Esophagus muscularis mucosa (tissue), 4 donors: ENCODE results near the gene ACSF3. TPM values are rescaled to one million over a fixed set of nuclear protein-coding genes. Genes with fewer than 3 reads are reported as not detected.
"Not testable (repeated sequence)": the region's sequence is repeated elsewhere in the genome, so short reads cannot be mapped to it uniquely, and the experiment has no call there.

Experiments used
- DNase-seq: peaks from one replicate; pipeline ENCODE4 v3.0.0-alpha.2; 2017; ENCODE audit errors: extremely low spot score
- H3K27ac ChIP-seq, 4 donors: fragments of 200-600 bp; sonication (generic); replicated peaks in 1 of 4; 1 replicate in 3 of 4; 2 replicates in 1 of 4; pipeline ENCODE4 v1.5.1; 2016 to 2019; ENCODE audit warnings: mild to moderate bottlenecking in 1 of 4
- H3K27me3 ChIP-seq, 4 donors: fragments of 200-600 bp; sonication (generic); one replicate each; pipeline versions ENCODE4 v1.5.1 to v1.6.0; 2016 to 2019
- H3K36me3 ChIP-seq, 4 donors: fragments of 200-600 bp; sonication (generic); one replicate each; pipeline ENCODE4 v1.5.1; 2016 to 2019
- H3K4me1 ChIP-seq, 4 donors: fragments of 200-600 bp; sonication (generic); one replicate each; pipeline ENCODE4 v1.5.1; 2016 to 2019
- H3K4me3 ChIP-seq, 4 donors: fragments of 200-600 bp; sonication (generic); 1 replicate in 2 of 4; 2 replicates in 2 of 4; pipeline ENCODE4 v1.5.1; 2016 to 2019; ENCODE audit warnings: mild to moderate bottlenecking in 4 of 4, moderate library complexity in 1 of 4
- H3K9me3 ChIP-seq, 4 donors: fragments of 200-600 bp; sonication (generic); 1 replicate in 3 of 4; 2 replicates in 1 of 4; pipeline ENCODE4 v1.5.1; 2016 to 2019
- EP300 ChIP-seq: sonication (generic); formaldehyde crosslinking; IDR thresholded peaks from one replicate; pipeline ENCODE4 v1.6.1; 2017; ENCODE audit warnings: antibody characterized with exemption
- POLR2A ChIP-seq: fragments of 450-650 bp; IDR thresholded peaks from one replicate; pipeline ENCODE4 v1.6.1; 2017; ENCODE audit warnings: antibody characterized with exemption, moderate library complexity, mild to moderate bottlenecking, low read depth
- POLR2AphosphoS5 ChIP-seq, 2 donors: sonication (generic); formaldehyde crosslinking; IDR thresholded peaks; one replicate each; pipeline ENCODE4 v1.6.1; 2017; ENCODE audit warnings: antibody characterized with exemption in 2 of 2
- WGBS: methylation state at CpG from one replicate; pipeline ENCODE4 v1.1.5; 2018; 5-methylcytosine and 5-hydroxymethylcytosine counted together
- intact Hi-C: fragments of 100-400 bp; cut with DNase I; formaldehyde crosslinking; loops from one replicate; pipeline ENCODE4 v1.15.1; 2023
- total RNA-seq, 4 donors: library from RNA; depleted of rRNA; stranded (reverse); fragments of >200 nt; gene quantifications; one replicate each; pipeline versions ENCODE4 v1.1.0 to v1.2.1, GENCODE V29; 2016
- TF ChIP-seq, protein P1 (sequence below), 3 experiments: fragments of 200-600 bp in 2 of 3; fragments of 450-650 bp in 1 of 3; sonication (generic) in 2 of 3; IDR thresholded peaks; one replicate each; pipeline ENCODE4 v1.5.1; 2017 to 2019; ENCODE audit warnings: antibody characterized with exemption in 3 of 3, mild to moderate bottlenecking in 2 of 3, moderate library complexity in 1 of 3

ACSF3 gene
- total RNA-seq, 4 donors from 2014 or later: 23.5 to 29.8 (median 27.2) TPM

DNA sequence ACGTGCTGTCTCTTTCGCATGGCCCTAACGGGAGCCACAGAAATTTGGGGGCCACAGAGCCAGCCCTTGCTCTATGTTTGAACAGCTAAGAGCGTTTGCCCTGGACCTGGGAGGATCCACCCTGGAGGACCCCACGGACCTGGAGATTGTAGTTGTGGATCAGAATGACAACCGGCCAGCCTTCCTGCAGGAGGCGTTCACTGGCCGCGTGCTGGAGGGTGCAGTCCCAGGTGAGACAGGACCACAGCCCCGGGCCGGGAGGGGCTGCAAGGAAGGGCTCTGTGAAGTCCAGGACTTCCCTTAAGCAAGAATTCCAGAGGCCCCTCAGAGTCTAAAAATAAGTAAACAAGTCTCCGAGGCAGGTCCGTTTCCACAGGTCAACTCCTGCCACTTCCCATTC, 89.8 kb downstream of the ACSF3 start:
- DNase-seq: no peak
- peaks cover 0 to 57% (median 0%) of the 10 kb centered on the region in 4 donors for H3K27me3 ChIP-seq
- H3K36me3 ChIP-seq: no peaks in the 10 kb centered on the region
- no peak overlapping the region for H3K4me3 ChIP-seq
- intact Hi-C loops: no loop called here
- TF ChIP-seq POLR2AphosphoS5 (IDR thresholded peaks at IDR 0.05): no peak
- TF ChIP-seq, protein P1, sequence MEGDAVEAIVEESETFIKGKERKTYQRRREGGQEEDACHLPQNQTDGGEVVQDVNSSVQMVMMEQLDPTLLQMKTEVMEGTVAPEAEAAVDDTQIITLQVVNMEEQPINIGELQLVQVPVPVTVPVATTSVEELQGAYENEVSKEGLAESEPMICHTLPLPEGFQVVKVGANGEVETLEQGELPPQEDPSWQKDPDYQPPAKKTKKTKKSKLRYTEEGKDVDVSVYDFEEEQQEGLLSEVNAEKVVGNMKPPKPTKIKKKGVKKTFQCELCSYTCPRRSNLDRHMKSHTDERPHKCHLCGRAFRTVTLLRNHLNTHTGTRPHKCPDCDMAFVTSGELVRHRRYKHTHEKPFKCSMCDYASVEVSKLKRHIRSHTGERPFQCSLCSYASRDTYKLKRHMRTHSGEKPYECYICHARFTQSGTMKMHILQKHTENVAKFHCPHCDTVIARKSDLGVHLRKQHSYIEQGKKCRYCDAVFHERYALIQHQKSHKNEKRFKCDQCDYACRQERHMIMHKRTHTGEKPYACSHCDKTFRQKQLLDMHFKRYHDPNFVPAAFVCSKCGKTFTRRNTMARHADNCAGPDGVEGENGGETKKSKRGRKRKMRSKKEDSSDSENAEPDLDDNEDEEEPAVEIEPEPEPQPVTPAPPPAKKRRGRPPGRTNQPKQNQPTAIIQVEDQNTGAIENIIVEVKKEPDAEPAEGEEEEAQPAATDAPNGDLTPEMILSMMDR (IDR thresholded peaks at IDR 0.05): no peak
- no peak for TF ChIP-seq EP300
- no peak for TF ChIP-seq POLR2A
- no peaks in the 10 kb centered on the region for H3K9me3 ChIP-seq
- WGBS: 40% methylated on average over 12 of the region's 13 CpGs
- no peaks in the 10 kb centered on the region for H3K4me1 ChIP-seq
- no peak overlapping the region for H3K27ac ChIP-seq

DNA sequence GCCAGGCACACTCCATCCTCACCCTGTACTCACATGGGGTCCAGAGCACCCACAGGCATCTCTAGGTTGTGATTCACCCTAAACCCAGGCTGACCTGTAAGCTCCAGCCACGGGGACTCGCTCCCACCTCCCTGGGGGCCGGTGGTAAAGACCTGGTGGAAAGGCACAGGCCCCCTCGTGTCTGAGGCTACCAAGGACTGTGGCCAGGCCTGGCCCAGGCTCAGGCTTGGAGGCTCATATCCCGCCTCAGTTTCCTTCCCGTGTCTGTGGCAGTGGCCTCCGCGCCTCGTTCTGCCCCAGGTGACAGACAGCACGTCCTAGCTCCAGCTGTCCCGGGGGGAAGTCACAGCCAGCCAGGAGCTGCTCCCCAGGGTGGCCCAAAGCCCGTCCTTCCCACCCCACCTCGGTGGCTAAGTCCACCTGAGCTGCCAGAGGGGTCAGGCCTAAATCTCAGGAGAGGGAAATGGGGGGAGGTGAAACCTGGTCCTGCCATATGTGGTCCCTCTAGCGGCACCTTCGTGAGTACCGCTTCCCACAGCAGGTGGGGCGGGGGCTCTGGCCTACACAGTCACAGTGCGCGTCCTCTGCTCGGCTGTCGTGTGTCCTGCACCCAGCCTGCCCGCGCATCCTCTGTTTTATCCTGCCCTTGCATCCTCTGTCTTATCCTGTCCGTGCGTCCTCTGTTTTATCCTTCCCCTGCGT, 90.5 kb downstream of the ACSF3 start:
- peaks cover 0 to 51% (median 0%) of the 10 kb centered on the region in 4 donors for H3K27me3 ChIP-seq
- intact Hi-C loops: no loop called here
- no peak for DNase-seq
- 60% methylated on average over 17 of the region's 26 CpGs for WGBS
- H3K36me3 ChIP-seq: no peaks in the 10 kb centered on the region
- no peaks in the 10 kb centered on the region for H3K9me3 ChIP-seq
- TF ChIP-seq EP300 (no peak), POLR2AphosphoS5 (IDR thresholded peaks at IDR 0.05) (no peak), POLR2A (no peak)
- TF ChIP-seq, protein P1 (IDR thresholded peaks at IDR 0.05): no peak
- H3K4me3 ChIP-seq: no peak overlapping the region
- H3K4me1 ChIP-seq: no peaks in the 10 kb centered on the region
- no peak overlapping the region for H3K27ac ChIP-seq

DNA sequence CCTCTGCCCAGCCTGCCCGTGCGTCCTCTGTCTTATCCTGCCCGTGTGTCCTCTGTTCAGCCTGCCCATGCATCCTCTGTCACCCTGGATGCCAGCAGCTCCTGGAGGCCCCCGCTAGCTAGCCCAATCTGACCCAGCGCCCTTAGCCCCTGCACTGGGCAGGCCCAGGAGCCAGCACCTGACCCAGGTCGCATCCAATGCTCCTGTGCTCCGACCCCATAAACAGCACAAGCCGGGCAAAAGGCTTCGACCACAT, 91.0 kb downstream of the ACSF3 start:
- Histone ChIP-seq H3K27me3 (peaks cover 0 to 46% (median 0%) of the 10 kb centered on the region in 4 donors), H3K27ac (no peak overlapping the region), H3K4me1 (no peaks in the 10 kb centered on the region), H3K4me3 (no peak overlapping the region), H3K36me3 (no peaks in the 10 kb centered on the region), H3K9me3 (no peaks in the 10 kb centered on the region)
- TF ChIP-seq POLR2A (no peak), POLR2AphosphoS5 (IDR thresholded peaks at IDR 0.05) (no peak), EP300 (no peak)
- TF ChIP-seq, protein P1 (IDR thresholded peaks at IDR 0.05): no peak
- intact Hi-C loops: no loop called here
- DNase-seq: no peak
- 85% methylated on average over 6 of the region's 9 CpGs for WGBS

DNA sequence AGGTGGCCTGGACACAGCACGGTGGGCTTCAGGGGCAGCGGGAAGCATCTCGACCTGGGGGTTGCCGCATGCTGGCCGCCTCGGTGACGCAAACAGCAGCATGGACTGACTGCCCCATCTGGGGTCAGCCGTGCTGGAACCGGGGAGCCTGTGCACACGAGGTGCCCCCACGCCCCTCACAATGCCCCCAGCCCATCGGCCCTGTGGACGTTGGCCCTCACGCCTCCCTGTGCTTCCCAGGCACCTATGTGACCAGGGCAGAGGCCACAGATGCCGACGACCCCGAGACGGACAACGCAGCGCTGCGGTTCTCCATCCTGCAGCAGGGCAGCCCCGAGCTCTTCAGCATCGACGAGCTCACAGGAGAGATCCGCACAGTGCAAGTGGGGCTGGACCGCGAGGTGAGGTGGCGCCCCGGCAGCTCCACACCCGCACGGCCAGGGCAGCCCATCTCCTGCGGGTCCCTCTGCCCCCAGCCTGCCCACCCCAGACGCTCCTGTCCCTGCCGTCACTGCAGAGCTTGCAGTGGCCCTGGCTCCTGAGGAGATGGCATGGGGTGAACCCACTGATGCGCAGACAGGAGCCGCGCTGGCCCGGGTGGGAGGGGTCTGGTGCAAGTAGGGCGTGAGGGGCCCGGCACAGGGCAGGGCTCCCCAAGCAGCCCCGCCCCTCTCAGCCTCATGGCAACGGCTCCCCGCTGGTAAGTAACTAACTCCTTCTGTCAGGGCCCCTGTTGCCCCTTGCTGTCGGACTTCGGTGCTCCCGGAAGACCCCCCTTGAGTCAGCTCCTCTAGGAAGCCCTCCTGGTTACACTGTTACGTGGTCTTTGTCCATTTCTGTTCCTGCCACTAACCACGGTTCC, 91.5 kb downstream of the ACSF3 start:
- no peak overlapping the region for H3K4me3 ChIP-seq
- TF ChIP-seq EP300 (no peak), POLR2A (no peak), POLR2AphosphoS5 (IDR thresholded peaks at IDR 0.05) (no peak)
- TF ChIP-seq, protein P1 (IDR thresholded peaks at IDR 0.05): no peak
- intact Hi-C loops: no loop called here
- H3K9me3 ChIP-seq: no peaks in the 10 kb centered on the region
- no peak for DNase-seq
- H3K27me3 ChIP-seq: peaks cover 0 to 40% (median 0%) of the 10 kb centered on the region in 4 donors
- no peaks in the 10 kb centered on the region for H3K36me3 ChIP-seq
- 77% methylated on average over 21 of the region's 48 CpGs for WGBS
- H3K27ac ChIP-seq: no peak overlapping the region
- no peaks in the 10 kb centered on the region for H3K4me1 ChIP-seq

DNA sequence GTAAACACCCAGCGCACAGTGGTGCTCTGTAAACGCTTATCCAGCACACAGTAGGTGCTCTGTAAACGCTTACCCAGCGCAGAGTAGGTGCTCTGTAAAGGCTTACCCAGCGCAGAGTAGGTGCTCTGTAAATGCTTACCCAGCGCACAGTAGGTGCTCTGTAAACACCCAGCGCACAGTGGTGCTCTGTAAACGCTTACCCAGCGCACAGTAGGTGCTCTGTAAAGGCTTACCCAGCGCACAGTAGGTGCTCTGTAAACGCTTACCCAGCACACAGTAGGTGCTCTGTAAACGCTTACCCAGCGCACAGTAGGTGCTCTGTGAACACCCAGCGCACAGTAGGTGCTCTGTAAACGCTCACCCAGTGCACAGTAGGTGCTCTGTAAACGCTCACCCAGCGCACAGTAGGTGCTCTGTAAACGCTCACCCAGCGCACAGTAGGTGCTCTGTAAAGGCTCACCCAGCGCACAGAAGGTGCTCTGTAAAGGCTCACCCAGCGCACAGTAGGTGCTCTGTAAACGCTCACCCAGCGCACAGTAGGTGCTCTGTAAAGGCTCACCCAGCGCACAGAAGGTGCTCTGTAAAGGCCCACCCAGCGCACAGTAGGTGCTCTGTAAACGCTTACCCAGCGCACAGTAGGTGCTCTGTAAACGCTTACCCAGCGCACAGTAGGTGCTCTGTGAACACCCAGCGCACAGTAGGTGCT, 92.4 kb downstream of the ACSF3 start:
- H3K4me1 ChIP-seq: not testable (repeated sequence)

DNA sequence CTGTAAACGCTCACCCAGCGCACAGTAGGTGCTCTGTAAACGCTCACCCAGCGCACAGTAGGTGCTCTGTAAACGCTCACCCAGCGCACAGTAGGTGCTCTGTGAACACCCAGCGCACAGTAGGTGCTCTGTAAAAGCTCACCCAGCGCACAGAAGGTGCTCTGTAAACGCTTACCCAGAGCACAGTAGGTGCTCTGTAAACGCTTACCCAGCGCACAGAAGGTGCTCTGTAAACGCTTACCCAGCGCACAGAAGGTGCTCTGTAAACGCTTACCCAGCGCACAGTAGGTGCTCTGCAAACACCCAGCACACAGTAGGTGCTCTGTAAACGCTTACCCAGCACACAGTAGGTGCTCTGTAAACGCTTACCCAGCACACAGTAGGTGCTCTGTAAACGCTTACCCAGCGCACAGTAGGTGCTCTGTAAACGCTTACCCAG, 93.0 kb downstream of the ACSF3 start:
- H3K27me3 ChIP-seq: peaks cover 0 to 31% (median 0%) of the 10 kb centered on the region in 4 donors
- DNase-seq, H3K4me3 ChIP-seq, intact Hi-C loops, H3K9me3 ChIP-seq, H3K36me3 ChIP-seq, H3K27ac ChIP-seq, H3K4me1 ChIP-seq: not testable (repeated sequence)
- 87% methylated on average over 12 of the region's 20 CpGs for WGBS

More for the DNA sequence above, 92.4 kb downstream of the ACSF3 start:
- H3K36me3 ChIP-seq, H3K9me3 ChIP-seq, H3K4me3 ChIP-seq, DNase-seq, intact Hi-C loops, H3K27ac ChIP-seq: not testable (repeated sequence)
- WGBS: 92% methylated on average over 16 of the region's 30 CpGs
- H3K27me3 ChIP-seq: peaks cover 0 to 32% (median 0%) of the 10 kb centered on the region in 4 donors
